Endothelial cell of umbilical vein (primary cell): Measurements from ENCODE around the gene SMCP. TPM values are rescaled to one million over a fixed set of nuclear protein-coding genes. Genes with fewer than 3 reads are reported as not detected.

Source experiments
- BruUV-seq: library from RNA; stranded (reverse); fragments of 400-500 nt; replicated peaks from 2 replicates; lab custom pipeline; 2021; lab: Mats Ljungman, UMichigan
- CTCF ChIA-PET: fragments of 300-600, 350-600 bp; sonication (Branson Sonifier 250); formaldehyde crosslinking; loops from one replicate; lab custom pipeline; 2021; ENCODE audit warnings: antibody characterized with exemption, inconsistent platforms; lab: Charles Lee
- POLR2A ChIA-PET: fragments of 300-600, 350-600 bp; sonication (Branson Sonifier 250); formaldehyde crosslinking; loops from one replicate; lab custom pipeline; 2021; ENCODE audit warnings: antibody characterized with exemption, inconsistent platforms; lab: Charles Lee
- DNase-seq: peaks from one replicate; pipeline ENCODE4 v3.0.0-alpha.2; 2011; ENCODE audit warnings: low read depth, low spot score
- FAIRE-seq: peaks from 2 replicates; lab custom pipeline; 2011; peaks lifted over from hg19 to GRCh38; lab: Jason Lieb, UNC
- H2AFZ ChIP-seq: 2 replicates; pipeline ENCODE4 v1.6.0; 2012; ENCODE audit warnings: low read depth, low read length, control low read depth, inconsistent platforms
- H3K27ac ChIP-seq: 2 replicates; pipeline ENCODE4 v1.5.1; 2011; ENCODE audit warnings: low read depth, mild to moderate bottlenecking, control low read depth, low read length, moderate library complexity; ENCODE audit not compliant: insufficient read depth
- H3K27me3 ChIP-seq, 2 experiments: 2 replicates each; pipeline versions ENCODE4 v1.6.0 to v1.6.1; 2011; ENCODE audit warnings: low read length in 2 of 2, mixed read lengths in 1 of 2; ENCODE audit not compliant: control insufficient read depth in 2 of 2, insufficient read depth in 2 of 2
- H3K36me3 ChIP-seq, 2 experiments: 2 replicates in 1 of 2; 3 replicates in 1 of 2; pipeline ENCODE4 v1.5.1; 2011; ENCODE audit warnings: low read length in 2 of 2, mild to moderate bottlenecking in 1 of 2, moderate library complexity in 1 of 2; ENCODE audit not compliant: control insufficient read depth in 2 of 2, insufficient read depth in 2 of 2; ENCODE audit errors: extremely low read depth in 1 of 2
- H3K4me1 ChIP-seq: 3 replicates; pipeline ENCODE4 v1.5.1; 2011; ENCODE audit warnings: mild to moderate bottlenecking, low read length; ENCODE audit not compliant: control insufficient read depth, insufficient read depth; ENCODE audit errors: extremely low read depth
- H3K4me2 ChIP-seq: 2 replicates; pipeline ENCODE4 v1.6.1; 2011; ENCODE audit warnings: low read length, control low read depth, mixed read lengths; ENCODE audit not compliant: insufficient read depth
- H3K4me3 ChIP-seq, 3 experiments: fragments of 200-600 bp in 1 of 3; sonication (generic), shearing (Covaris generic) in 1 of 3; replicated peaks in 1 of 3; 2 replicates each; pipeline ENCODE4 v1.5.1; 2011 to 2016; ENCODE audit warnings: control low read depth in 3 of 3, low read length in 3 of 3, mild to moderate bottlenecking in 2 of 3, inconsistent platforms in 1 of 3, low read depth in 1 of 3, moderate library complexity in 1 of 3; ENCODE audit not compliant: insufficient read depth in 1 of 3
- H3K79me2 ChIP-seq: 2 replicates; pipeline ENCODE4 v1.6.0; 2012; ENCODE audit warnings: low read length, inconsistent platforms; ENCODE audit not compliant: control insufficient read depth, insufficient read depth
- H3K9ac ChIP-seq: replicated peaks from 2 replicates; pipeline ENCODE3; 2011; ENCODE audit warnings: low read length, control low read depth; ENCODE audit not compliant: insufficient read depth; ENCODE audit errors: extremely low read depth
- H3K9me1 ChIP-seq: replicated peaks from 3 replicates; pipeline ENCODE4 v1.6.0; 2011; ENCODE audit warnings: mild to moderate bottlenecking, low read length; ENCODE audit not compliant: control insufficient read depth, insufficient read depth; ENCODE audit errors: extremely low read depth
- H3K9me3 ChIP-seq: replicated peaks from 2 replicates; pipeline ENCODE4 v1.5.1; 2012; ENCODE audit warnings: low read length, inconsistent platforms; ENCODE audit not compliant: control insufficient read depth, insufficient read depth
- H4K20me1 ChIP-seq: replicated peaks from 2 replicates; pipeline ENCODE3; 2011; ENCODE audit warnings: mild to moderate bottlenecking, low read length; ENCODE audit not compliant: control insufficient read depth, insufficient read depth; ENCODE audit errors: extremely low read depth
- CTCF ChIP-seq, 2 donors: IDR thresholded peaks; 1 replicate in 1 of 2; 2 replicates in 1 of 2; pipeline ENCODE4 v1.5.1; 2011; ENCODE audit warnings: low read length in 2 of 2, mild to moderate bottlenecking in 2 of 2, moderate library complexity in 2 of 2, control low read depth in 1 of 2, inconsistent platforms in 1 of 2, low read depth in 1 of 2; ENCODE audit not compliant: insufficient read depth in 1 of 2; ENCODE audit errors: extremely low read depth in 1 of 2
- EZH2 ChIP-seq: IDR thresholded peaks from 2 replicates; pipeline ENCODE4 v1.6.1; 2012; ENCODE audit warnings: borderline replicate concordance, low read depth, mild to moderate bottlenecking, moderate library complexity, low read length, inconsistent platforms; ENCODE audit not compliant: severe bottlenecking
- FOS ChIP-seq: IDR thresholded peaks from 2 replicates; pipeline ENCODE4 v1.6.1; 2011; ENCODE audit warnings: mild to moderate bottlenecking, low read length, moderate library complexity, borderline replicate concordance; ENCODE audit not compliant: insufficient read depth
- GATA2 ChIP-seq: IDR thresholded peaks from 2 replicates; pipeline ENCODE4 v1.7.0; 2011; ENCODE audit warnings: low read depth, mild to moderate bottlenecking, moderate library complexity, mixed read lengths, low read length; ENCODE audit not compliant: insufficient read length, insufficient read depth
- JUN ChIP-seq: IDR thresholded peaks from 2 replicates; pipeline ENCODE4 v1.6.1; 2011; ENCODE audit warnings: borderline replicate concordance, low read depth; ENCODE audit not compliant: insufficient read length, insufficient read depth
- MAX ChIP-seq: IDR thresholded peaks from 2 replicates; pipeline ENCODE4 v1.6.1; 2011; ENCODE audit not compliant: insufficient read depth, insufficient read length
- MYC ChIP-seq: IDR thresholded peaks from one replicate; pipeline ENCODE4 v1.6.1; 2011; ENCODE audit warnings: mild to moderate bottlenecking, low read depth, low read length
- POLR2A ChIP-seq: IDR thresholded peaks from 2 replicates; pipeline ENCODE4 v1.6.1; 2012; ENCODE audit warnings: low read depth, mild to moderate bottlenecking, control low read depth, low read length
- POLR2AphosphoS5 ChIP-seq: IDR thresholded peaks from 2 replicates; pipeline ENCODE4 v1.6.1; 2012; ENCODE audit warnings: low read depth, mild to moderate bottlenecking, control low read depth, low read length, moderate library complexity; ENCODE audit not compliant: insufficient read depth
- dilution Hi-C: fragments of 300-500 bp; cut with MboI; formaldehyde crosslinking; loops from one replicate; pipeline ENCODE4 v1.15.0; 2019; ENCODE audit warnings: low sequenced_read_pairs; ENCODE audit not compliant: extremely low pct_ligation_motif_present
- intact Hi-C: fragments of 100-400 bp; cut with micrococcal nuclease; formaldehyde crosslinking; loops from one replicate; pipeline ENCODE4 v1.10.0; 2022
- polyA plus RNA-seq, 4 experiments: library from polyadenylated mRNA; depleted of rRNA in 3 of 4; stranded (reverse) in 3 of 4; unstranded in 1 of 4; fragments of >200 nt; gene quantifications; 2 replicates each; pipeline versions ENCODE4 v1.2.1 to v1.2.3, GENCODE V29; 2011 to 2012; ENCODE audit warnings: missing spikeins in 1 of 4
- total RNA-seq: library from RNA; stranded (reverse); gene quantifications from 2 replicates; pipeline ENCODE4 v1.2.3, GENCODE V29; 2021

The SMCP gene
- total and polyA plus RNA-seq, 2 donors (not counting 3 experiments of a cell fraction or from before 2014, with no cell fraction given), result not detected

DNA sequence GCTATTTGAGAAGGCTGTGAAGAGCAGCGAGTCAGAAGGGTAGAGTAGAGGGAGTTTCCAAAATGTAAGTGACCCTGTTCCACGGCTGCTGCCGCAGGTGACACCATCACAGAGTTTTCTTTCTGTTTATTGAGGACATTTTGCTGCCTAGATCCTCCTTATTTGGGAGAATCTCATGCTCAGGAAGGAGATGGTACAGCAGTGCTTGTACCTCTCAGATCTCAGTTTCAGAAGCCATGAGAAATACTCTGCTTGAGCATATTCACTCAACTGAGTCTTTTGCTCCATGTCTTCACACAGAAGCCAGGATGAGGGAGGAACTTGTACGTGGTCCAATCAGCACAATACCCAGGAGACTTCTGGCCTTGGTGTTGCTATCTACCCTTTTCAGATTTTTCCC, 16.7 kb upstream of the SMCP start:
- Histone ChIP-seq H3K9me1 (no peaks in the 10 kb centered on the region), H3K79me2 (no peaks in the 10 kb centered on the region), H3K4me2 (no peak overlapping the region), H3K27ac (no peak overlapping the region), H3K27me3 (no peaks in the 10 kb centered on the region), H3K4me1 (no peaks in the 10 kb centered on the region), H3K36me3 (no peaks in the 10 kb centered on the region), H3K4me3 (no peak overlapping the region), H2AFZ (no peak overlapping the region), H4K20me1 (no peaks in the 10 kb centered on the region), H3K9ac (no peak overlapping the region), H3K9me3 (no peaks in the 10 kb centered on the region)
- CTCF ChIA-PET, result no interaction called here
- intact Hi-C loops, result no loop called here
- no peak for TF ChIP-seq JUN
- no peak for TF ChIP-seq MYC
- TF ChIP-seq GATA2, result no peak
- no peak for TF ChIP-seq POLR2A
- TF ChIP-seq CTCF (IDR thresholded peaks at IDR 0.05; ENCODE audit: extremely low read depth in 1 of 2, insufficient read depth in 1 of 2, low read depth in 1 of 2, low read length in 2 of 2), result no peak
- no peak for TF ChIP-seq FOS
- no peak for TF ChIP-seq POLR2AphosphoS5
- TF ChIP-seq MAX, result no peak
- TF ChIP-seq EZH2, result no peak
- FAIRE-seq, result no peak
- DNase-seq, result no peak
- dilution Hi-C loops, result no loop called here
- POLR2A ChIA-PET, result no interaction called here
- BruUV-seq, result no TSS peak
